GM10847 (cell line): ENCODE data around the gene UVRAG.

Experiments used
- POLR2A ChIP-seq: IDR thresholded peaks from 2 replicates; pipeline ENCODE4 v1.6.1; 2011; ENCODE audit not compliant: insufficient read length; ENCODE audit errors: extremely low read depth

UVRAG gene

GRCh38 chr11:75814677-75815344 is at the start of gene UVRAG:
Gene UVRAG (plus strand): TSS chr11:75815210. CDS start chr11:75815408, 198 bp downstream.
- peak; percentile 91 for TF ChIP-seq POLR2A

DNA sequence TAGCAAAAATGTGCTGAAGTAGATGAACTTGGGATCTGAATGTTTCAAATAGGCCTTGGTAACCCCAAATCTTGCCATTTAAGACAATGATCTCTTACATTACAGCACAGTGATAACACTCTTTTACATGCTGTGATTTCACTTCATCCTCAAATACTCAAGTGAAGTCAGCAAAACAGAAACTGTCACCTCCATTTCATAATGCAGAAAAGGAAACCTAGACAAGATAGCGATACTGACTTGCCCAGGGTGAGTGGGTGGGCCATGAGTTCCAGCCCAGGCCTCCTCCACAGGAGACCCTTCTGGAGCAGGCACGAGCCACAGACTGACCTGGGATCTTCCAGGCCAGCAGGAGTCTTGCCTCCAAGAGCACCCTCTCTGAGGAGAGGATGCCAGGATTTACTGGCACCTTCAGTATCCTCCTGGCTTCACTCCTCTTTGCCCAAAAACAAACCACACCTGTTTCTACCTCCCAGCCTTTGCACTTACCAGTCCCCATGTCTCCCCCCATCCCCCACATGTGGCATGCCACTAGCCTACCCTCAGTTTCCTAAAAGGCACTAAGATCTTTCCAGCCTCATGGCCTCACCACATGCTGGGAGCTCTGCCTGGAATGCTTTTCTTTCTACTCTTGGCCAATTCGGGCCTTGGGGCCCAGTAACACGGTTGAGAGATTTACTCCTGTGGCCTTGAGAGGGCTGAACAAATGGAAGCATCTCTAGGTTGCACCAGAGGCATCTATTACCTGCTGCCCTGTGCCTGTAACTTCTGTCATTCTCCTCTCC is 48.4 kb upstream of the UVRAG start:
- no peak for TF ChIP-seq POLR2A

GRCh38 chr11:75767228-75767572 is 47.8 kb upstream of the UVRAG start:
- TF ChIP-seq POLR2A, result no peak

DNA sequence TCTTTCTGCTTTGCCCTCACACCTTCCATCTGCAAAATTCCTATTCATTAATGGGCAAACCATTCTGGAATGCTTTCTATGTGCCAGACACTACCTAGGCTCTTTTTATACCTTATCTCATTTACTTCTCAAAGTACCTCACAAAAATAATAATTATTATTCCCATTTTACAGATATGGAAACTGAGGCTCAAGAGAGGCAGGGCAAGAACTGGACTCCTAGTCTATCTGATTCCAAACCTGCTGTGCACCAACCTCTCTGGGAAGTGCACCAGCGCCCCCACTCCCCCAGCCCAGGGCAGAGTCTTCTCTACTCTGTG is 47.3 kb upstream of the UVRAG start:
- TF ChIP-seq POLR2A, result no peak

GRCh38 chr11:75768112-75768908 is 46.7 kb upstream of the UVRAG start, which contains the start of gene DGAT2:
Gene DGAT2 (plus strand): TSS chr11:75768778. CDS start chr11:75768992, 214 bp downstream.
- peak; percentile 54 for TF ChIP-seq POLR2A

- TF ChIP-seq POLR2A, result no peak
Measured at GRCh38 chr11:75768909-75769771, 45.9 kb upstream of the UVRAG start.

GRCh38 chr11:75770102-75770501 is 44.9 kb upstream of the UVRAG start:
- TF ChIP-seq POLR2A, result no peak

GRCh38 chr11:75771646-75772410 is 43.2 kb upstream of the UVRAG start:
- no peak for TF ChIP-seq POLR2A

DNA sequence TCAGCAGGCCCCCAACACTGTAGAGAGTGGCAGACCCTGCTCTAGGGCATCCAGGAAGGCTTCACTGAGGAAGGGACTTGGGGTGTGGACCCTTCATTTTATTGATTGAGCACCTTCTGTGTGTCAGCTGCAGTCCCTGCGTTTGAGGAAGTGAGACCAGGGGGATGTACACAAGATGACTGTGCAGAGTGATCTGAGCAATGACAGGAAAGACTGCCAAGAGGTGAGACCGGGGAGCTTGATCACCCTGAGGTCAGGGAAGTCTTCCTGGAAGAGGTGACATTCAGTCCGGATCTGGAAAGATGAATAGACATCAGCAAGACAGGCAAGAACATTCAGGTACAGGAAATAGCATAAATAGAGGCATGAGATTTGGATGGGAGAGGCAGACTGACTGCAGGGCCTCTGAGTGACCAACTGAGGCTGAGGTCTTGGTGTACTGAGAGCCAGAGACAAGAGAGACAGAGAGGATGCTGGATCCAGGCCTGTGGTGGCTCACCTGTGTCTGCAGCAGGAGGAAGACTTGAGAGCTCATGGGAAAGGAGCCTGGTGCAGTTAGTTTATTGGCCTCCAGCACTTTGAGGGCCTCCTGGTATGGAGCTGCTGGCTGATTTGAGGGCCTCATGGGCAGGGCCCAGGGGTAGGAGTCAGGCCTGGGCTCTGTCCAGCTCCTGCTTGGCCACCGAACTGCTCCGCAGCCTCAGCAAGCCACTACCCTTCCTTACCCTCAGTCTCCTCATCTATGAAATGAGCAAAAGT is 41.2 kb upstream of the UVRAG start:
- no peak for TF ChIP-seq POLR2A

- TF ChIP-seq POLR2A, result no peak
Measured at GRCh38 chr11:75775056-75775455, 40.0 kb upstream of the UVRAG start.

GRCh38 chr11:75776546-75776945 is 38.5 kb upstream of the UVRAG start:
- no peak for TF ChIP-seq POLR2A

DNA sequence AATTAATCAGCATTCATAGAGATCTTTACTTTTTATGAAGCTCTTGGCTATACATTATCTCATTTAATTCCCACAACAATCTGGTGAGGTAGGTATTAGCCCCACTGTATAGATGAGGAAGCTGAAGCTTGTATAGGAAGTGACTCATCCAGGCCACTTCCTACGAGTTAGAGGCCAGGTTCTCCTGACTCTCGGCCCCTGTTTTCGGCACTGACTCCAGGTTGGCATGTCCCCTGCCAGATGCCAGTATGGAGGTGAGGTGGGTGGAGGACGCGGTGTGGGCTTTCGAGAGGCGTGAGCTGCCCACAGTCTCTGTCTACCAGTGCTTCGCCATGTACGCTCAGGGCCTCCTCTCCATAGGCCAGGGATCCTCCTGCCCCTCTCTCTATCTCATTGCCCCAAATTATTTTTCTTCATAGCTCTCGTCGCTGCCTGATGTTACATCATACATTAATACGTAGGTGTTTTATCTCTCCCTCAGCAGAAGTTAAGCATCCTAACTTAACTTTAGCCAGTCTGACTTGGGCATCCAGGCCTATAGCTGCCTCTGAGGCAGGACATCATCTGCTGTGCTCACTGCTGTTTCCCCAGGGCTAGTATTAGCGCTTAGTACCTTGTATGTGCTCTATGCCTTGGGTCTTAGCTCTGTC is 37.4 kb upstream of the UVRAG start:
- no peak for TF ChIP-seq POLR2A

DNA sequence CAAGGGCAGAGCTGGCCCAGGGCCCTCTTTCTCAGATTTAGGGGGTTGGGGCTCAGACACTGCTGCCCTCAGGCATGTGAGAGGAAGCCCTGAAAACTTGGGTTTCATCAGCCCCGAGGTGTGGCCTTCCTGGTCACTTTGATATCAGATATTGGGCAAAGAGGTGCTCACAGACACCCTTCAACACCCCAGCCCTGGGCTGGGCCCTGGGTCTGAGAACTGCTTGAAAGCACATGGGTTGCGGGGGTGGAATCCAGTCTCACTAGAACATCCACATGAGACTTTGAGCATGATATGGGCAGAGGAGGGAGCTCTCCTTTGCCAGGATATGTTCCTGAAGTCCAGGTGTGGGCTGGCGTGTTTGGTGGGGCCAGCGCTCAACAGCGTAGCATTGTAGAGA is 36.0 kb upstream of the UVRAG start:
- TF ChIP-seq POLR2A, result no peak

DNA sequence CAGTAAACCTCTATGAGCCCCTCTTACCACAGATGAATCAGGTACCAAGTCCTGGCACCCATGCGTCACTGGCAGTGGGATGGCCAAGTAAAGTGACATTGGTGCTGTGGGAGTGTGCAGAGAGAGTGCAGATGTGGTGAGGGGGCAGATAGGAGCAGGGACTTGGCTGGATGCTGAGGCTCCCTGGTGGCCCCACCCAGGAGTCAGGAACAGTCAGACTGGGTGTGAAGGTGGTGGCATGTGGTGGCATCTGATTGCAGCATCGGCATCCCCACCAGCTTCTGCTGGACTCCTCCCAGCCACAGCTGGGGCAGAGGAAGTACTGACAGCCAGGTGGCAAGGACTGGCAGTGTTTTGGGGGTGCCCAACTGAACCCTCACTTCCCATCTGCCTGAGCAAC is 35.0 kb upstream of the UVRAG start:
- no peak for TF ChIP-seq POLR2A

DNA sequence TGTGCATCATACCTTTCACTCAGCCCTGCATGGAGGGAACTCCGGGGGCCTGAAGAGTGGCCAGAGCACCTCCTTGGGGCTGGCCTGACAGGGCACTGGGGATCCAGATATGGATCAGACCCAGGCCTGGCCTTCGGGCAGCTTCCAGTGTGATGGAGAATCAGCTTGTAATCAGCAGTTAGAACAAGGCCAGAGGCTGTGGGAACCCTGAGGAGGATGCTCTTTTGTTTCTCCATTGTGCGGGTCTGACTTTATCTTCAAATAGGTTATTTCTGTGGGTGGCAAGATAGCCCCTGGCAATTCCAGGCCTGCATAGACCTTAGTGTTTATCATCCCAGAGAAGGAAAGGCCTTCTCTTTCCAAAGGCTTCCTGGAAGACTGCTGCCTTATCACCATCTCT is 34.1 kb upstream of the UVRAG start:
- no peak for TF ChIP-seq POLR2A
